AG04450 (cell line): ENCODE measurements around the gene NGRN. TPM values are rescaled to one million over a fixed set of nuclear protein-coding genes. Genes with fewer than 3 reads are reported as not detected.

Experiments used
- CTCF ChIA-PET: fragments of 300-600, 350-600 bp; formaldehyde crosslinking; extraction: SDS; loops from one replicate; lab custom pipeline; 2022; ENCODE audit warnings: antibody characterized with exemption, inconsistent platforms; lab: Charles Lee
- POLR2A ChIA-PET: fragments of 350-600 bp; formaldehyde crosslinking; extraction: SDS; loops from one replicate; lab custom pipeline; 2021; ENCODE audit warnings: antibody characterized with exemption, inconsistent platforms; lab: Yijun Ruan, JAX
- DNase-seq: peaks from one replicate; pipeline ENCODE4 v3.0.0-alpha.2; 2011; ENCODE audit warnings: low read depth, low spot score
- H3K27ac ChIP-seq: one replicate; pipeline ENCODE4 v1.5.1; 2012; ENCODE audit warnings: low read depth, low read length, control low read depth
- H3K27me3 ChIP-seq: one replicate; pipeline ENCODE4 v1.6.0; 2012; ENCODE audit warnings: low read length; ENCODE audit not compliant: control insufficient read depth, insufficient read depth
- H3K4me3 ChIP-seq: 2 replicates; pipeline ENCODE4 v1.5.1; 2011; ENCODE audit warnings: mild to moderate bottlenecking, low read depth, low read length, control low read depth
- H3K9me3 ChIP-seq: 2 replicates; pipeline ENCODE4 v1.5.1; 2012; ENCODE audit warnings: low read length; ENCODE audit not compliant: control insufficient read depth, insufficient read depth
- CTCF ChIP-seq: IDR thresholded peaks from 2 replicates; pipeline ENCODE4 v1.5.1; 2011; ENCODE audit warnings: low read depth, low read length, control low read depth, inconsistent platforms
- polyA plus RNA-seq: library from polyadenylated mRNA; depleted of rRNA; stranded (reverse); fragments of >200 nt; gene quantifications from 2 replicates; pipeline ENCODE4 v1.2.3, GENCODE V29; 2011

The NGRN gene
- polyA plus RNA-seq, 1 experiment: 81.8 TPM

- no peak for TF ChIP-seq CTCF
- H3K27me3 ChIP-seq: no peaks in the 10 kb centered on the region
- ChIA-PET POLR2A (interaction anchor here (0.9 kb wide), 1 partner anchor 8 kb away, joined by 3 read pairs; no protein-coding TSS in a partner anchor), CTCF (no interaction called here)
- H3K4me3 ChIP-seq: no peak overlapping the region
- DNase-seq: no peak
- no peaks in the 10 kb centered on the region; the same call in 1 of the 2 replicates for H3K9me3 ChIP-seq
- no peak overlapping the region for H3K27ac ChIP-seq
Measured at GRCh38 chr15:90240856-90241255, 24.6 kb upstream of the NGRN start.

- DNase-seq: no peak
- Histone ChIP-seq H3K27me3 (no peaks in the 10 kb centered on the region), H3K27ac (no peak overlapping the region), H3K9me3 (no peaks in the 10 kb centered on the region; the same call in 1 of the 2 replicates), H3K4me3 (no peak overlapping the region)
- CTCF ChIA-PET: no interaction called here
- POLR2A ChIA-PET: no interaction called here
- TF ChIP-seq CTCF: no peak
Measured at GRCh38 chr15:90241343-90242192, 23.9 kb upstream of the NGRN start.

GRCh38 chr15:90243943-90244639 lies 21.4 kb upstream of the NGRN start:
- no peak overlapping the region for H3K4me3 ChIP-seq
- ChIA-PET CTCF (no interaction called here), POLR2A (no interaction called here)
- H3K9me3 ChIP-seq: no peaks in the 10 kb centered on the region; the same call in 1 of the 2 replicates
- no peaks in the 10 kb centered on the region for H3K27me3 ChIP-seq
- TF ChIP-seq CTCF: no peak
- H3K27ac ChIP-seq: no peak overlapping the region
- no peak for DNase-seq

- H3K27ac ChIP-seq: no peak overlapping the region
- no peak for DNase-seq
- H3K27me3 ChIP-seq: no peaks in the 10 kb centered on the region
- no peak for TF ChIP-seq CTCF
- ChIA-PET CTCF (interaction anchor here (0.6 to 1.6 kb wide), 5 partner anchors 71 to 263 kb away, joined by 3 to 4 read pairs (median 3); no protein-coding TSS in a partner anchor), POLR2A (interaction anchor here (0.6 to 1.1 kb wide), 6 partner anchors 8 to 147 kb away, joined by 3 to 9 read pairs (median 4); partner anchors contain the start of gene IDH2)
- no peak overlapping the region for H3K4me3 ChIP-seq
- no peaks in the 10 kb centered on the region for H3K9me3 ChIP-seq
Measured at GRCh38 chr15:90248789-90249202, 16.7 kb upstream of the NGRN start.
